Adrenal gland (tissue), 12 donors: ENCODE results near the gene ARID3C. TPM values are rescaled to one million over a fixed set of nuclear protein-coding genes. Genes with fewer than 3 reads are reported as not detected.

Experiments used
- DNase-seq, 7 donors: peaks; one replicate each; pipeline ENCODE4 v3.0.0-alpha.2; 2019 to 2020
- H3K27ac ChIP-seq, 5 donors: fragments of 200-600 bp; sonication (generic) in 4 of 5; 1 replicate in 3 of 5; 2 replicates in 2 of 5; pipeline versions ENCODE4 v1.5.1 to v1.8.0; 2016 to 2020; ENCODE audit warnings: mild to moderate bottlenecking in 1 of 5
- H3K27me3 ChIP-seq: fragments of 200-600 bp; 2 replicates; pipeline ENCODE4 v1.8.0; 2021
- H3K36me3 ChIP-seq, 2 donors: fragments of 200-600 bp; replicated peaks in 1 of 2; 1 replicate in 1 of 2; 2 replicates in 1 of 2; pipeline versions ENCODE4 v1.5.1 to v1.8.0; 2018 to 2022
- H3K4me1 ChIP-seq, 2 donors: fragments of 200-600 bp; replicated peaks in 1 of 2; 1 replicate in 1 of 2; 2 replicates in 1 of 2; pipeline versions ENCODE4 v1.5.1 to v1.8.0; 2018 to 2021
- H3K4me3 ChIP-seq, 4 donors: fragments of 200-600 bp; sonication (generic) in 3 of 4; one replicate each; pipeline ENCODE4 v1.5.1; 2016 to 2018
- H3K9me3 ChIP-seq, 3 donors: fragments of 200-600 bp; sonication (generic) in 1 of 3; replicated peaks in 1 of 3; 1 replicate in 2 of 3; 2 replicates in 1 of 3; pipeline versions ENCODE4 v1.5.1 to v1.8.0; 2016 to 2021
- CTCF ChIP-seq, 6 experiments: fragments of 450-650 bp in 4 of 6; fragments of 200-600 bp in 2 of 6; sonication (generic) in 1 of 6; IDR thresholded peaks; 1 replicate in 5 of 6; 2 replicates in 1 of 6; pipeline versions ENCODE4 v1.5.1 to v1.8.0; 2016 to 2021; ENCODE audit warnings: antibody characterized with exemption in 6 of 6, mild to moderate bottlenecking in 2 of 6, moderate library complexity in 1 of 6
- POLR2A ChIP-seq, 2 donors: fragments of 450-650 bp; IDR thresholded peaks; one replicate each; pipeline ENCODE4 v1.6.1; 2017; ENCODE audit warnings: antibody characterized with exemption in 2 of 2, mild to moderate bottlenecking in 2 of 2, moderate library complexity in 1 of 2
- WGBS, 4 donors: extraction: QIAGEN DNeasy Blood & Tissue Kit in 2 of 4; methylation state at CpG; one replicate each; pipeline versions ENCODE4 v1.1.5 to v1.1.7; 2013 to 2017; 5-methylcytosine and 5-hydroxymethylcytosine counted together
- intact Hi-C, 2 donors: fragments of 100-400 bp; cut with DNase I; formaldehyde crosslinking; loops; one replicate each; pipeline versions ENCODE4 v1.14.1 to v1.15.0; 2022 to 2023
- polyA plus RNA-seq, 3 donors: library from polyadenylated mRNA; stranded (reverse); fragments of 200-250 nt in 2 of 3; fragments of 350-450 nt in 1 of 3; fragmentation: Illumina TruSeq in 1 of 3; extraction: RNeasy Lipid Tissue Mini Kit (QIAGEN cat#74804) in 1 of 3; gene quantifications; one replicate each; pipeline ENCODE4 v1.2.3, GENCODE V29; 2013 to 2014
- total RNA-seq, 9 donors: library from RNA; depleted of rRNA in 4 of 9; stranded (reverse); fragments of >200 nt in 4 of 9; fragments of 120-200 nt in 1 of 9; fragmentation: NEBNext Ultra II Directional in 1 of 9; extraction: Animal tissue kit (Norgen Biotek cat#: 25700) in 1 of 9; gene quantifications; one replicate each; pipeline versions ENCODE4 v1.1.0 to v1.2.4, GENCODE V29; 2013 to 2023
- donor health status: healthy with polysubstance abuse.
- donor health status: Bipolar disorder and iron deficiency.
- donor health status: DM: yes; HTN: yes; CAD: no.
- donor health status: DM: no; HTN: no; CAD: no.
- donor health status: DM: no; HTN: no; CAD: no.
- donor health status: DM: yes; HTN: yes; CAD: no.

The ARID3C gene
- total and polyA plus RNA-seq, 12 donors = not detected

GRCh38 chr9:34578241-34579103 is 50.4 kb downstream of the ARID3C start:
- intact Hi-C loops = no loop called here
- peak overlapping the region in 1 of 5 donors; percentile 70 for H3K27ac ChIP-seq
- no peaks in the 10 kb centered on the region for H3K9me3 ChIP-seq
- no peak for TF ChIP-seq CTCF (IDR thresholded peaks at IDR 0.05)
- TF ChIP-seq POLR2A (IDR thresholded peaks at IDR 0.05) = no peak
- H3K4me3 ChIP-seq = peak overlapping the region in 1 of 4 donors; percentile 51
- DNase-seq = peak in 1 of 7 donors; percentile 28
- H3K4me1 ChIP-seq = peaks cover 0 to 5% of the 10 kb centered on the region in 2 donors
- H3K27me3 ChIP-seq = peaks cover 16% of the 10 kb centered on the region
- 26 to 50% (median 28%) methylated on average over 12 to 28 of the region's 28 CpGs for WGBS, 4 donors
- H3K36me3 ChIP-seq = no peaks in the 10 kb centered on the region

- peak overlapping the region in 1 of 5 donors; percentile 70 for H3K27ac ChIP-seq
- intact Hi-C loops = no loop called here
- peaks cover 16% of the 10 kb centered on the region for H3K27me3 ChIP-seq
Measured at GRCh38 chr9:34577400-34578240, 51.2 kb downstream of the ARID3C start.

GRCh38 chr9:34576597-34577399 is 52.1 kb downstream of the ARID3C start:
- Histone ChIP-seq H3K36me3 (no peaks in the 10 kb centered on the region), H3K9me3 (no peaks in the 10 kb centered on the region), H3K4me3 (no peak overlapping the region), H3K27ac (peak overlapping the region in 1 of 5 donors; percentile 16), H3K27me3 (peaks cover 16% of the 10 kb centered on the region), H3K4me1 (peaks cover 0 to 5% of the 10 kb centered on the region in 2 donors)
- TF ChIP-seq CTCF (IDR thresholded peaks at IDR 0.05) (no peak), POLR2A (IDR thresholded peaks at IDR 0.05) (no peak)
- intact Hi-C loops = no loop called here
- WGBS, 4 donors = 58 to 84% (median 59%) methylated on average over 8 to 14 of the region's 14 CpGs
- DNase-seq = peak in 6 of 7 donors; percentile 44 to 77 (median 65)

More at GRCh38 chr9:34577400-34578240, 51.2 kb downstream of the ARID3C start:
- no peak for TF ChIP-seq POLR2A (IDR thresholded peaks at IDR 0.05)
- TF ChIP-seq CTCF (IDR thresholded peaks at IDR 0.05) = no peak
- H3K36me3 ChIP-seq = no peaks in the 10 kb centered on the region
- H3K4me1 ChIP-seq = peaks cover 0 to 5% of the 10 kb centered on the region in 2 donors
- peak overlapping the region in 1 of 4 donors; percentile 51 for H3K4me3 ChIP-seq
- no peak for DNase-seq
- no peaks in the 10 kb centered on the region for H3K9me3 ChIP-seq
- 9 to 31% (median 13%) methylated on average over 3 to 62 of the region's 62 CpGs for WGBS, 4 donors
